Measurements from ENCODE around the gene ERN2.

DNA sequence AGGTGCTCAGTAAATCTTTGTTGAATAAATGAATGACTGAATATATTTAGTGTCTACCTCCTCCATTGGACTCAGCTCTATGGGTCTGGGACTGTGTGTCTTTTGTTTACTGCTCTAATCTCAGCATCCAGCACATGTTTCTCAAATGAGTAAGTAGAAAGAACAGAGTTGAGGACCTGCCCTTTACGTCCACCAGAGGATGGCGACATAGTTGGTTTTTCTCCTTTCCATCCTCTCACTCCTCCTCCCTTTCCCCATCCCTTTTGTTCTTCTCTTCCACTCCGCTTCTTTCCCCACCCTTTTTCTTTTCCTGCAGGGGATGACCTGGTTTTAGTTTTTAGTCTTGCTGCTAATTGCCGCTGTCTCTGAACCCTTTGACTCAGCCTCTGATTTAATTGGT, 29.7 kb upstream of the ERN2 start:
- no peak for TF ChIP-seq EZH2 (IDR thresholded peaks at IDR 0.05; ENCODE audit: borderline replicate concordance)
- TF ChIP-seq, protein P1, sequence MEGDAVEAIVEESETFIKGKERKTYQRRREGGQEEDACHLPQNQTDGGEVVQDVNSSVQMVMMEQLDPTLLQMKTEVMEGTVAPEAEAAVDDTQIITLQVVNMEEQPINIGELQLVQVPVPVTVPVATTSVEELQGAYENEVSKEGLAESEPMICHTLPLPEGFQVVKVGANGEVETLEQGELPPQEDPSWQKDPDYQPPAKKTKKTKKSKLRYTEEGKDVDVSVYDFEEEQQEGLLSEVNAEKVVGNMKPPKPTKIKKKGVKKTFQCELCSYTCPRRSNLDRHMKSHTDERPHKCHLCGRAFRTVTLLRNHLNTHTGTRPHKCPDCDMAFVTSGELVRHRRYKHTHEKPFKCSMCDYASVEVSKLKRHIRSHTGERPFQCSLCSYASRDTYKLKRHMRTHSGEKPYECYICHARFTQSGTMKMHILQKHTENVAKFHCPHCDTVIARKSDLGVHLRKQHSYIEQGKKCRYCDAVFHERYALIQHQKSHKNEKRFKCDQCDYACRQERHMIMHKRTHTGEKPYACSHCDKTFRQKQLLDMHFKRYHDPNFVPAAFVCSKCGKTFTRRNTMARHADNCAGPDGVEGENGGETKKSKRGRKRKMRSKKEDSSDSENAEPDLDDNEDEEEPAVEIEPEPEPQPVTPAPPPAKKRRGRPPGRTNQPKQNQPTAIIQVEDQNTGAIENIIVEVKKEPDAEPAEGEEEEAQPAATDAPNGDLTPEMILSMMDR (IDR thresholded peaks at IDR 0.05; ENCODE audit: poor library complexity), result no peak
- no peak for TF ChIP-seq EZH2phosphoT487 (IDR thresholded peaks at IDR 0.05; ENCODE audit: low read depth, severe bottlenecking, unreplicated experiment)

All from hepatocyte (in vitro differentiated cells).